HG03095 (cell line): ENCODE data around the gene DIPK1C.

ENCODE experiments used
- ATAC-seq: cut with Tn5 transposase; IDR thresholded peaks from one replicate; pipeline ENCODE4 v1.9.1; 2021; ENCODE audit warnings: moderate library complexity; ENCODE audit not compliant: unreplicated experiment

The DIPK1C gene

DNA sequence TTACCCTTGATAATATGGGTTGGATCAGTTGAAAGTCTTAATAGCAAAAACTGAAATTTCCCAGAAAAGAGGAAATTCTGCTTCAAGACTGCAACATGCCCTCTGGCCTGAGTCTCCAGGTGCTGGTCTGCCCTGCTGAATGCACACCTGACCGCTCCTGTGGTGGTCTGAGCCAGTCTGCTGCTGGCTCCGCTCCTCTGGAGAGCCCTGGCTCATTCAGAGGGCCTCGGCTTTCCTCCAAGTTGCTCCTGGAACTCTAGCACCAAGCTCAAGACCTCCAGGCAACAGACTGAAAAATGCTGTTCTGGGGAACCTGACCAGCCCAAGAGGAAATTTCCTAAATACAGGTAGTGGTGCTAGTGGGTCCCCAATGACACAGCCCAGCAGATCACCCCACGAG is 64.8 kb downstream of the DIPK1C start:
- no peak for ATAC-seq

DNA sequence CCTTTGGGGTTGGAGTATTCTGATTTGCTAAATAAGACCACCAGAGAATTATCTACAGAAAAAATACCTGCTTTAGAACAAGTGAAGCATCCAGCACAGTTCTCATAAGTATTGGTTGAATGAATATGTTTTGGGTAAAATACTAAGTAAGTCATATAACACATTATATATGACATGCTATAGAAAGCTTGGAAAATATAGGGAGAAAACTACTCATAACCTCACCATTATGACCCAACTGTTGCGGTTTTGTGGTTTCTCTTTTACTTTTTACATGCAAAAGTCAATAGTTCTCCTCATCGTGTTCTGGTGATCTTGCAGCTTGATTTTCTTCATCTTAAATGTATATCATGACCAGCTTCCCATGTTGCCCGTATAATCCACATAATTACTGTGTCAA is 66.2 kb downstream of the DIPK1C start:
- ATAC-seq = no peak

DNA sequence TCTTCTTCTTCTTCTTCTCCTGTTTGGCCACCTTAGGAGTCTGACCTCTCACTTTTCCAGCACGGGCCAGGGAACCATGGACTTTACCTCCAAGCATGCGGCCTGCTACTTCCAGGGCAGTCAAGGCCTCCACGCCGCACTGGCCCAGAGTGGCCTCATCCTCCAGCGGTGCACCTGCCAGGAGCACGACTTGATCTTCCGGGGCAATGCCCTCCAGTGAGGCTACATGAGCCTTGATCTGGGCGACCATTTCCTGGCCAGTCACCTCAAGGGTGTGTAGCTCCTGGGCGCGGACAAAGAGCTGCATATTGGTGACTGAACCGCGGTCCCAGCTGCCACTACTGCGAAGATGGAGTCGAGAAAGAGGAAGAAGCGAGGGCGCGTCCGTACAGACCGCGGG is 67.1 kb downstream of the DIPK1C start:
- no peak for ATAC-seq

DNA sequence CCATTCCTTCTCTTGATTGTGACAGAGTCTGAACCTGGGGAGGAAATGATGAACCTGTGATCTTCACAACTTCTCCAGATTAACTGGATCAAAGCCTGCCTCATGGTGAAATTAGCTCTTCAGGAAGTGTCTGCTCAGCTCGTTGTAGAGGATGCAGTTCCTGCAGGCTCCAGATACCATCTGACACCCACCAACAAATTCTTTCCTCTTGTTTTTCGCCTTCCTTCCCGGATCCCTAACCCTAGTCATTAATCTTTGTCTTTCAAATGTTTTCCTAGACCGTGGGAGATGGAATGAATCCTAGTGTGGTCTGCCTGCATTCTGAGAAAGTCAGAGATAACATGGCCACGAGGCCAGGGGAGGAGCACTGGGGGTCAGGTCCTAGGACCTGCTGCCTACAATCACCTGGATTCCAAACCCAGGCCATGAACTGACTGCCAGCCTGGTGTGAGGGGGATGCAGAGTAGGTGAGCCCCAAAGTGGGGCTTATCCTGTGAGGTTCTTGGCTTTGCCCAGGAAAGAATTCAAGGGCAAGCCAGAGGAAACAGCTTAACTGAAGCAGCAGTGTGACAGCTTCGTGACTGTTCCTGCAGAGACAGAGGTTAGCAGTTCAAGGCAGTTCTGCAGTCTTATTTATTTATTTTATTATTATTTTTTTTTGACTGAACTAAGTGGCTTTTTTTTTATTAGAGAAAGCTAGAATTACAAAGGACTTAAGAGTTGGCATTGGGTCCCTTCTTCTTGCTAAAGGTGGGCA is 67.8 kb downstream of the DIPK1C start:
- ATAC-seq = no peak

DNA sequence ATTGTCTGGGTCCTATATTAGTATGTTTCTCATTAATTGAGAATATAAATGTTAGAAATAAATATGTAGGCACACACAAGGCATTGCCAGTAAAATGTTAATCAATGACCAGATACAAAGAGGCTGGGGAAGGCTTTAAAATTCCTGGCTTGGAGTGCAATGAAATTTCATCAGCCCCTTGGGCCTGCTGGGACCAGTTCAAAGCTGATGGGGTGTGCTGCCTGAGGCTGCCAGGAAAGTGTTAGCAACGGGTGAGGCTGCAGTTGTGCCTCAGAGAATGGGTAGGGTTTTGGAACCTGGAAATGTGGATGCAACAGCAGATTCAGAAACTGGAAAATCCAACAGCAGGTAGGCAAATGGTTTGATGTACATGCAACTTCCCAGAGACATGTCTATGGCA is 68.9 kb downstream of the DIPK1C start:
- ATAC-seq = no peak

DNA sequence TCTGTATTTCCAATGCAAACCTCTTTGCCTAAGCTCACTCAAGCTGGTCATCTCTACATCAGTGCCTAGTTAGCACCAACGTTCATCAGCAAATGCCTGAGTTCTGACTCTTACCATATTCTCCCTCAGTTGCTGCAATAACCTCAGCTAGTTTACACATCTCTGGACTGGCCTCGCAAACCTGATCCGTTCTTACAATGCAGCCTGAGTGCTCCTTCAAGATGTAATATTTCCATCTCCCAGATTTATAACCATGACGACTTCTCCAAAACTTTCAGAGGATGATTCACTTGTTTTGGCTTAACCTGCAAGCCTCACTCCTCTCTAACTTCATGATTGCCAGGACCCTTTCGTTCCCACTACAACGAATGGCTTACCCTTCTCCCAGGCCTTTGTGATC is 69.7 kb downstream of the DIPK1C start:
- no peak for ATAC-seq
